Sigmoid colon (tissue), 7 donors: Measurements from ENCODE around the gene TXNRD2. TPM values are rescaled to one million over a fixed set of nuclear protein-coding genes. Genes with fewer than 3 reads are reported as not detected.

Experiments
- DNase-seq: peaks from one replicate; pipeline ENCODE4 v3.0.0-alpha.2; 2019
- H3K27ac ChIP-seq, 4 donors: fragments of 200-600 bp; sonication (generic); one replicate each; pipeline ENCODE4 v1.5.1; 2016 to 2019; ENCODE audit warnings: mild to moderate bottlenecking in 1 of 4
- H3K27me3 ChIP-seq, 3 donors: fragments of 200-600 bp; sonication (generic); one replicate each; pipeline ENCODE4 v1.5.1; 2019; ENCODE audit warnings: mild to moderate bottlenecking in 1 of 3
- H3K36me3 ChIP-seq, 4 donors: fragments of 200-600 bp; sonication (generic); one replicate each; pipeline ENCODE4 v1.5.1; 2016 to 2019
- H3K4me1 ChIP-seq, 4 donors: fragments of 200-600 bp; sonication (generic); one replicate each; pipeline ENCODE4 v1.5.1; 2017 to 2019
- H3K4me3 ChIP-seq, 4 donors: fragments of 200-600 bp; sonication (generic); one replicate each; pipeline ENCODE4 v1.5.1; 2017 to 2019; ENCODE audit warnings: mild to moderate bottlenecking in 2 of 4, moderate library complexity in 1 of 4
- H3K9me3 ChIP-seq, 4 donors: fragments of 200-600 bp in 3 of 4; sonication (generic) in 3 of 4; one replicate each; pipeline versions ENCODE4 v1.5.1 to v1.6.1; 2013 to 2019
- CTCF ChIP-seq, 4 experiments: fragments of 450-650 bp in 3 of 4; fragments of 200-600 bp in 1 of 4; IDR thresholded peaks; one replicate each; pipeline ENCODE4 v1.5.1; 2016 to 2019; ENCODE audit warnings: antibody characterized with exemption in 4 of 4, mild to moderate bottlenecking in 3 of 4, moderate library complexity in 2 of 4
- EP300 ChIP-seq, 4 donors: sonication (generic); formaldehyde crosslinking; IDR thresholded peaks; one replicate each; pipeline ENCODE4 v1.6.1; 2017; ENCODE audit warnings: antibody characterized with exemption in 4 of 4
- POLR2A ChIP-seq, 2 donors: fragments of 450-650 bp; IDR thresholded peaks; one replicate each; pipeline ENCODE4 v1.6.1; 2016; ENCODE audit warnings: antibody characterized with exemption in 2 of 2, mild to moderate bottlenecking in 2 of 2, moderate library complexity in 2 of 2
- POLR2AphosphoS5 ChIP-seq, 4 donors: sonication (generic); formaldehyde crosslinking; IDR thresholded peaks; one replicate each; pipeline ENCODE4 v1.6.1; 2017; ENCODE audit warnings: antibody characterized with exemption in 4 of 4
- WGBS, 2 donors: extraction: QIAGEN DNeasy Blood & Tissue Kit; methylation state at CpG; one replicate each; pipeline ENCODE4 v1.1.7; 2013; 5-methylcytosine and 5-hydroxymethylcytosine counted together
- intact Hi-C: fragments of 100-400 bp; cut with DNase I; formaldehyde crosslinking; loops from one replicate; pipeline ENCODE4 v1.15.1; 2023
- polyA plus RNA-seq, 3 donors: library from polyadenylated mRNA; stranded (reverse); fragments of 200-250 nt; gene quantifications; one replicate each; pipeline ENCODE4 v1.2.3, GENCODE V29; 2013
- total RNA-seq, 4 donors: library from RNA; depleted of rRNA; stranded (reverse); fragments of >200 nt; gene quantifications; one replicate each; pipeline ENCODE4 v1.1.0, GENCODE V29; 2016
- donor health status: healthy with polysubstance abuse.
- donor health status: Bipolar disorder and iron deficiency.
- donor health status: healthy.

The TXNRD2 gene
- total and polyA plus RNA-seq, 7 donors, result 13.2 to 29.6 (median 18.3) TPM

- Histone ChIP-seq H3K27ac (no peak overlapping the region), H3K36me3 (peaks cover 0 to 25% (median 6%) of the 10 kb centered on the region in 4 donors), H3K4me3 (no peak overlapping the region), H3K9me3 (no peaks in the 10 kb centered on the region), H3K27me3 (no peaks in the 10 kb centered on the region), H3K4me1 (peaks cover 0 to 41% (median 26%) of the 10 kb centered on the region in 4 donors)
- WGBS, 2 donors, result 18 to 67% methylated on average over 23 of the region's 23 CpGs
- TF ChIP-seq POLR2AphosphoS5 (IDR thresholded peaks at IDR 0.05) (no peak), POLR2A (IDR thresholded peaks at IDR 0.05) (no peak), CTCF (IDR thresholded peaks at IDR 0.05) (no peak), EP300 (IDR thresholded peaks at IDR 0.05) (no peak)
- intact Hi-C loops, result no loop called here
- DNase-seq, result peak; percentile 59
These were observed 65.9 kb downstream of the TXNRD2 start for GRCh38 chr22:19875531-19876313.

- Histone ChIP-seq H3K4me3 (no peak overlapping the region), H3K4me1 (peaks cover 0 to 35% (median 21%) of the 10 kb centered on the region in 4 donors), H3K36me3 (peaks cover 0 to 25% (median 6%) of the 10 kb centered on the region in 4 donors), H3K9me3 (no peaks in the 10 kb centered on the region), H3K27me3 (no peaks in the 10 kb centered on the region), H3K27ac (peak overlapping the region in 1 of 4 donors; percentile 10)
- WGBS, 2 donors, result 46 to 81% methylated on average over 12 of the region's 12 CpGs
- no peak for TF ChIP-seq CTCF (IDR thresholded peaks at IDR 0.05)
- DNase-seq, result peak; percentile 65
- intact Hi-C loops, result no loop called here
These were observed 66.5 kb downstream of the TXNRD2 start for GRCh38 chr22:19875061-19875530.

GRCh38 chr22:19874307-19875060 is 67.1 kb downstream of the TXNRD2 start:
- WGBS, 2 donors, result 22 to 61% methylated on average over 27 of the region's 27 CpGs
- TF ChIP-seq CTCF (IDR thresholded peaks at IDR 0.05), result no peak
- TF ChIP-seq EP300 (IDR thresholded peaks at IDR 0.05), result no peak
- TF ChIP-seq POLR2AphosphoS5 (IDR thresholded peaks at IDR 0.05), result no peak
- TF ChIP-seq POLR2A (IDR thresholded peaks at IDR 0.05), result no peak
- H3K4me3 ChIP-seq, result no peak overlapping the region
- H3K36me3 ChIP-seq, result peaks cover 0 to 25% (median 6%) of the 10 kb centered on the region in 4 donors
- intact Hi-C loops, result no loop called here
- H3K9me3 ChIP-seq, result no peaks in the 10 kb centered on the region
- H3K27ac ChIP-seq, result peak overlapping the region in 1 of 4 donors; percentile 10
- H3K4me1 ChIP-seq, result peaks cover 0 to 29% (median 15%) of the 10 kb centered on the region in 4 donors
- no peaks in the 10 kb centered on the region for H3K27me3 ChIP-seq
- DNase-seq, result peak; percentile 63

GRCh38 chr22:19873960-19874306 is 67.7 kb downstream of the TXNRD2 start:
- Histone ChIP-seq H3K4me3 (no peak overlapping the region), H3K4me1 (peaks cover 0 to 23% (median 13%) of the 10 kb centered on the region in 4 donors), H3K27me3 (no peaks in the 10 kb centered on the region), H3K9me3 (no peaks in the 10 kb centered on the region), H3K36me3 (peaks cover 0 to 25% (median 6%) of the 10 kb centered on the region in 4 donors), H3K27ac (no peak overlapping the region)
- WGBS, 2 donors, result 39 to 67% methylated on average over 7 of the region's 7 CpGs
- DNase-seq, result no peak
- no peak for TF ChIP-seq EP300 (IDR thresholded peaks at IDR 0.05)
- no peak for TF ChIP-seq POLR2AphosphoS5 (IDR thresholded peaks at IDR 0.05)
- no peak for TF ChIP-seq CTCF (IDR thresholded peaks at IDR 0.05)
- TF ChIP-seq POLR2A (IDR thresholded peaks at IDR 0.05), result no peak
- intact Hi-C loops, result no loop called here
